Subcutaneous preadipocyte (primary cell): Measurements from ENCODE around the gene TMEM186. TPM values are rescaled to one million over a fixed set of nuclear protein-coding genes. Genes with fewer than 3 reads are reported as not detected.

ENCODE experiments used
- total RNA-seq: library from RNA; depleted of rRNA; stranded (reverse); fragments of >200 nt; gene quantifications from 2 replicates; pipeline ENCODE4 v1.2.3, GENCODE V29; 2012

TMEM186 gene
- 3.5 and 4.0 TPM in 2 replicates for total RNA-seq

GRCh38 chr16:8797364-8798173 lies at the start of gene TMEM186, which contains the start of gene PMM2:
TSS of gene TMEM186 (minus strand) at chr16:8797639. CDS start at chr16:8797614, 25 bp downstream.
TSS of gene PMM2 (plus strand) at chr16:8797839. CDS start at chr16:8797883, 44 bp downstream.

Other genes with a start within 250 kb of the TMEM186 start
- not detected in 2 replicates for gene TMEM114, start 207.1 kb downstream of the TMEM186 start, total RNA-seq
- gene METTL22, start 175.9 kb downstream of the TMEM186 start, total RNA-seq = 27.8 and 30.5 TPM in 2 replicates
- gene ABAT, start 123.0 kb downstream of the TMEM186 start, total RNA-seq = 2.2 TPM in 2 replicates
- 33.4 and 44.8 TPM in 2 replicates for gene PMM2, start 200 bp upstream of the TMEM186 start, total RNA-seq
- gene CARHSP1, start 71.4 kb upstream of the TMEM186 start, total RNA-seq = 147 and 157 TPM in 2 replicates
- not detected in 2 replicates for gene LITAFD, start 84.7 kb upstream of the TMEM186 start, total RNA-seq
- gene USP7, start 166.3 kb upstream of the TMEM186 start, total RNA-seq = 37.1 and 57.7 TPM in 2 replicates